Esophagus squamous epithelium (tissue), 4 donors: ENCODE measurements around the gene SEMA4B.

Experiments
- CTCF ChIP-seq, 6 experiments: fragments of 450-650 bp in 4 of 6; fragments of 200-600 bp in 2 of 6; sonication (generic) in 2 of 6; IDR thresholded peaks; one replicate each; pipeline ENCODE4 v1.5.1; 2016 to 2019; ENCODE audit warnings: antibody characterized with exemption in 6 of 6, mild to moderate bottlenecking in 4 of 6, moderate library complexity in 4 of 6
- POLR2A ChIP-seq, 4 donors: fragments of 450-650 bp; IDR thresholded peaks; one replicate each; pipeline ENCODE4 v1.6.1; 2017; ENCODE audit warnings: antibody characterized with exemption in 4 of 4, mild to moderate bottlenecking in 4 of 4, moderate library complexity in 3 of 4

- TF ChIP-seq CTCF (IDR thresholded peaks at IDR 0.05) (no peak), POLR2A (IDR thresholded peaks at IDR 0.05) (no peak)
These were observed 9.9 kb downstream of the SEMA4B start for GRCh38 chr15:90211009-90211408.
